HepG2 (cell line): ENCODE data around the gene GCLM. TPM values are rescaled to one million over a fixed set of nuclear protein-coding genes. Genes with fewer than 3 reads are reported as not detected.

Experiments used
- AHDC1 ChIP-seq: sonication (generic); formaldehyde crosslinking; IDR thresholded peaks from 2 replicates; pipeline ENCODE4 v1.5.1; 2020; ENCODE audit warnings: mild to moderate bottlenecking, missing genetic modification reagents, borderline replicate concordance
- ERF ChIP-seq: IDR thresholded peaks from 2 replicates; pipeline ENCODE4 v1.6.1; 2018; ENCODE audit warnings: missing biosample characterization, missing genetic modification reagents
- GFI1 ChIP-seq: sonication (generic); formaldehyde crosslinking; IDR thresholded peaks from 2 replicates; pipeline ENCODE4 v1.5.0; 2020; ENCODE audit warnings: missing genetic modification reagents, mild to moderate bottlenecking, borderline replicate concordance
- HMG20B ChIP-seq: conservative IDR thresholded peaks from 2 replicates; pipeline ENCODE4 v1.6.1; 2016; ENCODE audit warnings: missing genetic modification reagents, missing compliant biosample characterization
- IKZF1 ChIP-seq: fragments of 450-650 bp; IDR thresholded peaks from 2 replicates; pipeline ENCODE4 v1.7.1; 2016
- IRF2 ChIP-seq: IDR thresholded peaks from 2 replicates; pipeline ENCODE4 v1.6.1; 2018; ENCODE audit warnings: missing genetic modification reagents, missing compliant biosample characterization
- KAT8 ChIP-seq: IDR thresholded peaks from 2 replicates; pipeline ENCODE4 v1.6.1; 2016; ENCODE audit warnings: missing genetic modification reagents, missing compliant biosample characterization
- KMT2A ChIP-seq: sonication (generic); formaldehyde crosslinking; IDR thresholded peaks from 2 replicates; pipeline ENCODE4 v1.4.0; 2020; ENCODE audit warnings: missing genetic modification reagents
- PCBP2 ChIP-seq: fragments of 200-400 bp; formaldehyde crosslinking; optimal IDR thresholded peaks from 2 replicates; pipeline ENCODE3; 2018; ENCODE audit warnings: low read length, low read depth; ENCODE audit not compliant: poor library complexity, severe bottlenecking
- RXRB ChIP-seq: IDR thresholded peaks from 2 replicates; pipeline ENCODE4 v1.6.1; 2016; ENCODE audit warnings: borderline replicate concordance, missing genetic modification reagents, missing compliant biosample characterization
- SOX5 ChIP-seq: IDR thresholded peaks from 2 replicates; pipeline ENCODE4 v1.6.1; 2016; ENCODE audit warnings: borderline replicate concordance
- TBP ChIP-seq: sonication (generic); formaldehyde crosslinking; IDR thresholded peaks from 2 replicates; pipeline ENCODE4 v1.5.0; 2020; ENCODE audit warnings: missing genetic modification reagents
- ZNF264 ChIP-seq: sonication (generic); formaldehyde crosslinking; IDR thresholded peaks from 2 replicates; pipeline ENCODE4 v1.4.0; 2020; ENCODE audit warnings: missing genetic modification reagents
- ZNF460 ChIP-seq: sonication (generic); formaldehyde crosslinking; IDR thresholded peaks from 2 replicates; pipeline ENCODE4 v1.5.1; 2020; ENCODE audit warnings: missing genetic modification reagents, mild to moderate bottlenecking, borderline replicate concordance
- polyA plus RNA-seq, 8 experiments: library from polyadenylated mRNA; depleted of rRNA in 3 of 8; stranded (reverse) in 7 of 8; unstranded in 1 of 8; fragments of >200 nt; fragmentation: Illumina TruSeq in 4 of 8; extraction: Trizol in 4 of 8; gene quantifications; 2 replicates each; pipeline versions ENCODE4 v1.2.1 to v1.2.3, GENCODE V29; 2011 to 2016; ENCODE audit warnings: low read depth in 4 of 8, missing spikeins in 1 of 8, mixed read lengths in 1 of 8; ENCODE audit not compliant: insufficient read depth in 1 of 8
- total RNA-seq, 5 experiments: library from RNA; depleted of rRNA; stranded (reverse); fragments of >200 nt; fragmentation: Illumina TruSeq; extraction: Trizol; gene quantifications; 2 replicates each; pipeline ENCODE4 v1.2.3, GENCODE V29; 2016; ENCODE audit warnings: low read depth in 1 of 5
- TF ChIP-seq, protein P1 (sequence below): IDR thresholded peaks from 2 replicates; pipeline ENCODE4 v1.6.1; 2016; ENCODE audit warnings: mild to moderate bottlenecking
- TF ChIP-seq, protein P2 (sequence below): IDR thresholded peaks from 2 replicates; pipeline ENCODE4 v1.4.0; 2020; ENCODE audit warnings: mild to moderate bottlenecking, missing genetic modification reagents
- TF ChIP-seq, protein P3 (sequence below): fragments of 450-650 bp; IDR thresholded peaks from 2 replicates; pipeline ENCODE4 v1.6.1; 2017; ENCODE audit warnings: mild to moderate bottlenecking

The GCLM gene
- total and polyA plus RNA-seq, 2 of the 13 experiments (the other 11 are each of a cell fraction or from before 2014, with no cell fraction given): 8.7 to 29.9 TPM

GRCh38 chr1:93905734-93906133, 3.5 kb downstream of the GCLM start (continued):
- TF ChIP-seq, protein P1, sequence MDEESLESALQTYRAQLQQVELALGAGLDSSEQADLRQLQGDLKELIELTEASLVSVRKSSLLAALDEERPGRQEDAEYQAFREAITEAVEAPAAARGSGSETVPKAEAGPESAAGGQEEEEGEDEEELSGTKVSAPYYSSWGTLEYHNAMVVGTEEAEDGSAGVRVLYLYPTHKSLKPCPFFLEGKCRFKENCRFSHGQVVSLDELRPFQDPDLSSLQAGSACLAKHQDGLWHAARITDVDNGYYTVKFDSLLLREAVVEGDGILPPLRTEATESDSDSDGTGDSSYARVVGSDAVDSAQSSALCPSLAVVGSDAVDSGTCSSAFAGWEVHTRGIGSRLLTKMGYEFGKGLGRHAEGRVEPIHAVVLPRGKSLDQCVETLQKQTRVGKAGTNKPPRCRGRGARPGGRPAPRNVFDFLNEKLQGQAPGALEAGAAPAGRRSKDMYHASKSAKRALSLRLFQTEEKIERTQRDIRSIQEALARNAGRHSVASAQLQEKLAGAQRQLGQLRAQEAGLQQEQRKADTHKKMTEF (CRISPR knock-in tag): 0 out of 2 replicates have a peak, but pooled peaks have one; percentile 29
- TF ChIP-seq ZNF264 (CRISPR knock-in tag) (0 out of 2 replicates have a peak, but pooled peaks have one; percentile 21), IKZF1 (no peak), GFI1 (CRISPR knock-in tag) (peak; percentile 98), RXRB (CRISPR knock-in tag) (peak; percentile 30; the same call in 1 of the 2 replicates), IRF2 (peak; percentile 65; the same call in 1 of the 2 replicates), TBP (no peak), ERF (CRISPR knock-in tag) (0 out of 2 replicates have a peak, but pooled peaks have one; percentile 25), KMT2A (CRISPR knock-in tag) (peak; percentile 44; the same call in 1 of the 2 replicates), ZNF460 (CRISPR knock-in tag) (no peak), HMG20B (CRISPR knock-in tag) (peak; percentile 96), KAT8 (CRISPR knock-in tag) (peak; percentile 47; the same call in 1 of the 2 replicates), SOX5 (peak; percentile 66; the same call in 1 of the 2 replicates), AHDC1 (peak; percentile 63; the same call in 1 of the 2 replicates), PCBP2 (no peak)
- TF ChIP-seq, protein P2, sequence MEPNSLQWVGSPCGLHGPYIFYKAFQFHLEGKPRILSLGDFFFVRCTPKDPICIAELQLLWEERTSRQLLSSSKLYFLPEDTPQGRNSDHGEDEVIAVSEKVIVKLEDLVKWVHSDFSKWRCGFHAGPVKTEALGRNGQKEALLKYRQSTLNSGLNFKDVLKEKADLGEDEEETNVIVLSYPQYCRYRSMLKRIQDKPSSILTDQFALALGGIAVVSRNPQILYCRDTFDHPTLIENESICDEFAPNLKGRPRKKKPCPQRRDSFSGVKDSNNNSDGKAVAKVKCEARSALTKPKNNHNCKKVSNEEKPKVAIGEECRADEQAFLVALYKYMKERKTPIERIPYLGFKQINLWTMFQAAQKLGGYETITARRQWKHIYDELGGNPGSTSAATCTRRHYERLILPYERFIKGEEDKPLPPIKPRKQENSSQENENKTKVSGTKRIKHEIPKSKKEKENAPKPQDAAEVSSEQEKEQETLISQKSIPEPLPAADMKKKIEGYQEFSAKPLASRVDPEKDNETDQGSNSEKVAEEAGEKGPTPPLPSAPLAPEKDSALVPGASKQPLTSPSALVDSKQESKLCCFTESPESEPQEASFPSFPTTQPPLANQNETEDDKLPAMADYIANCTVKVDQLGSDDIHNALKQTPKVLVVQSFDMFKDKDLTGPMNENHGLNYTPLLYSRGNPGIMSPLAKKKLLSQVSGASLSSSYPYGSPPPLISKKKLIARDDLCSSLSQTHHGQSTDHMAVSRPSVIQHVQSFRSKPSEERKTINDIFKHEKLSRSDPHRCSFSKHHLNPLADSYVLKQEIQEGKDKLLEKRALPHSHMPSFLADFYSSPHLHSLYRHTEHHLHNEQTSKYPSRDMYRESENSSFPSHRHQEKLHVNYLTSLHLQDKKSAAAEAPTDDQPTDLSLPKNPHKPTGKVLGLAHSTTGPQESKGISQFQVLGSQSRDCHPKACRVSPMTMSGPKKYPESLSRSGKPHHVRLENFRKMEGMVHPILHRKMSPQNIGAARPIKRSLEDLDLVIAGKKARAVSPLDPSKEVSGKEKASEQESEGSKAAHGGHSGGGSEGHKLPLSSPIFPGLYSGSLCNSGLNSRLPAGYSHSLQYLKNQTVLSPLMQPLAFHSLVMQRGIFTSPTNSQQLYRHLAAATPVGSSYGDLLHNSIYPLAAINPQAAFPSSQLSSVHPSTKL: peak; percentile 74
- TF ChIP-seq, protein P3, sequence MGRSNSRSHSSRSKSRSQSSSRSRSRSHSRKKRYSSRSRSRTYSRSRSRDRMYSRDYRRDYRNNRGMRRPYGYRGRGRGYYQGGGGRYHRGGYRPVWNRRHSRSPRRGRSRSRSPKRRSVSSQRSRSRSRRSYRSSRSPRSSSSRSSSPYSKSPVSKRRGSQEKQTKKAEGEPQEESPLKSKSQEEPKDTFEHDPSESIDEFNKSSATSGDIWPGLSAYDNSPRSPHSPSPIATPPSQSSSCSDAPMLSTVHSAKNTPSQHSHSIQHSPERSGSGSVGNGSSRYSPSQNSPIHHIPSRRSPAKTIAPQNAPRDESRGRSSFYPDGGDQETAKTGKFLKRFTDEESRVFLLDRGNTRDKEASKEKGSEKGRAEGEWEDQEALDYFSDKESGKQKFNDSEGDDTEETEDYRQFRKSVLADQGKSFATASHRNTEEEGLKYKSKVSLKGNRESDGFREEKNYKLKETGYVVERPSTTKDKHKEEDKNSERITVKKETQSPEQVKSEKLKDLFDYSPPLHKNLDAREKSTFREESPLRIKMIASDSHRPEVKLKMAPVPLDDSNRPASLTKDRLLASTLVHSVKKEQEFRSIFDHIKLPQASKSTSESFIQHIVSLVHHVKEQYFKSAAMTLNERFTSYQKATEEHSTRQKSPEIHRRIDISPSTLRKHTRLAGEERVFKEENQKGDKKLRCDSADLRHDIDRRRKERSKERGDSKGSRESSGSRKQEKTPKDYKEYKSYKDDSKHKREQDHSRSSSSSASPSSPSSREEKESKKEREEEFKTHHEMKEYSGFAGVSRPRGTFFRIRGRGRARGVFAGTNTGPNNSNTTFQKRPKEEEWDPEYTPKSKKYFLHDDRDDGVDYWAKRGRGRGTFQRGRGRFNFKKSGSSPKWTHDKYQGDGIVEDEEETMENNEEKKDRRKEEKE: no peak
